NCI-H2227 (cell line): Measurements from ENCODE around the gene TMEM101.
"Not testable (repeated sequence)": the region's sequence is repeated elsewhere in the genome, so short reads cannot be mapped to it uniquely, and the experiment has no call there.

ENCODE experiments used
- DNase-seq: peaks from one replicate; lab custom pipeline; 2025; ENCODE audit not compliant: unreplicated experiment; lab: John Stamatoyannopoulos, UW

TMEM101 gene

GRCh38 chr17:43976963-43977837 is 37.6 kb downstream of the TMEM101 start:
- no peak for DNase-seq

DNA sequence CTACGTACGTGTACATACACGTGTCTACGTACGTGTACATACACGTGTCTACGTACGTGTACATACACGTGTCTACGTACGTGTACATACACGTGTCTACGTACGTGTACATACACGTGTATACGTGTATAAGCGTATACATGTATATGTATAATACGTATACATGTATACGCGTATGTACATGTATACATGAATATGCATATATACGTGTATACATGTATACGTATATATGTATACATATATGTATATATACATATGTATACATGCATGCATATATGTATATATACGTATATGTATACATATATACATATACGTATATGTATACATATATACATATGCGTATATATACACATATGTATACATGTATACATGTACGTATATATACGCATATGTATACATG is 38.9 kb downstream of the TMEM101 start:
- no peak for DNase-seq

DNA sequence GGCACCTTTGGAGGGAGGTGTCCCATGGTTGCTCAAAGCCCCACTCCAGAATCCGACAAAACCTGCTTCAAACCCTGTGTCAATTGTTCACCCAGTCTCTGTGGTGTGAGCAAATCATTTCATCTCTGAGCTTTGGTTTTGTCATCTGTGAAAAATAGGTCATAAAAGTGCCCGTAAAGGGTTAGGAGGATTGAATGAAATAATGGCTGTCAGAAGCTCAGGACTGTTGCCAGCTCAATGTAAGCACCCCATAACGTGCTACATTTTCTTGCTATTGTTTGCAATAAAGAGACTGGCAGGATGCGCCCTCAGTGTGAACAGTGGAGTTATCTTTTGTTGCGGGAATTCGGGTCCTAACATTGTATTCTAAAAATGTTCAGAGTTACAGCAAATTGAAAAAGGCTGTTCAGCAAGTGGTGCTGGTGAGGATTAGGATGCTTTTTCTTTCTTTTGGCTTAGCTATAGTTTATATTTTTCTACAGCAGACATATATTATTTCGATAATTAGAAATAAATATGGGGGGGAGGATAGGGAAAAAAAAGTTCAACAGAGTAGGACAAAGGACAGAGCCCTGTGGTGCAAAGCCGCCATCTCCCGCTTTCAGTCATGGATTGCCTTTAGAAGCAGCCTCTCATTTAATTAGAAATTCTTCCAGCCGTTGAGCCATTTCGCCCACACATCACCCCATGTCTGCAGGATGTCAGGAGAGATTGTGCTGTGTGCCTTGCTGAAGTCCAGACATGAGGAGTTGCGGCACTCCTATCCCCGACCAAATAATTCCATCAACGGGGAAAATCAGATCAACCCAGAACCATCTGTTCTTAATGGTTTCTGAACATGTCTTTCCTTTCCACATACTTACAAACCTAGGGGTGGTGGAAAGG is 40.1 kb downstream of the TMEM101 start:
- DNase-seq, result no peak

DNA sequence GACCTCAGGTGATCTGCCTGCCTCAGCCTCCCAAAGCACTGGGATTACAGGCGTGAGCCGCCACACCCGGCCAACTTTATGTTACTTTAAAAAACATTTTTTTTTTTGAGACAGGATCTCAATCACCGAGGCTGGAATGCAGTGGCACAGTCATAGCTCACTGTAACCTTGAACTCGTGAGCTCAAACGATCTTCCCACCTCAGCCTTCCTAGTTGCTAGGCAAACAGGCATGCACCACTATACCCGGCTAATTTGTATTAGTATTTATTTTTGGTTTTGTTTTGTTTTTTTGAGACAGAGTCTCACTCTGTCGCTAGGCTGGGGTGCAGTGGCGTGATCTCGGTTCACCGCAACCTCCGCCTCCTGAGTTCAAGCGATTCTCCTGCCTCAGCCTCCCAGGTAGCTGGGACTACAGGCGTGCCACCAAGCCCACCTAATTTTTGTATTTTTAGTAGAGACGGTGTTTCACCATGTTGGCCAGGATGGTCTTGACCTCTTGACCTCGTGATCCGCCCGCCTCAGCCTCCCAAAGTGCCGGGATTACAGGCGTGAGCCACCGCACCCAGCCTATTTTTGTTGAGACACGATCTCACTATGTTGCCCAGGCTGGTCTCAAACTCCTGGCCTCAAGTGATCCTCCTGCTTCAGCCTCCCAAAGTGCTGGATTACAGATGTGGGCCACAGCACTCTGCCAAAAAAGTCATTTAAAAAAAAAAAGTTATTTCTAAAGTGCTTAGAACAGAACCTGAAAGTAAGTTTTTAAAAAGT is 42.1 kb downstream of the TMEM101 start:
- not testable (repeated sequence) for DNase-seq

- DNase-seq, result not testable (repeated sequence)
These were observed 43.3 kb downstream of the TMEM101 start for GRCh38 chr17:43971436-43971835.

DNA sequence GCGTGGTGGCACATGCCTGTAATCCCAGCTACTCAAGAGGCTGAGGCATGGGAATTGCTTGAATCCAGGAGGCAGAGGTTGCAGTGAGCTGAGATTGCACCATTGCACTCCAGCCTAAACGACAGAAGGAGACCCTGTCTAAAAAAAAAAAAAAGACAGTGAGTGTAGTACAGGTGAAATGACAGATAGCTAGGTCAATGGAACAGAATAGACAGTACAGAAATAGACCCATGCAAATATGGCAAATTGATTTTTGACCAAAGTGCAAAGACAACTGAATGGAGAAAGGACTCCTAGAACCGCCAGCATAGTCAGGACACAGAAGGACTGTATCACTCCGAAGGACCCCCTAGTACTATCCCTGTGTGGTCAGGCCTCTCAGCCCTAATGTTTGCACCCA is 44.4 kb downstream of the TMEM101 start:
- no peak for DNase-seq

GRCh38 chr17:43967251-43967875 is 47.4 kb downstream of the TMEM101 start:
- no peak for DNase-seq

- DNase-seq, result no peak
These were observed 48.5 kb downstream of the TMEM101 start for GRCh38 chr17:43966276-43966675.

DNA sequence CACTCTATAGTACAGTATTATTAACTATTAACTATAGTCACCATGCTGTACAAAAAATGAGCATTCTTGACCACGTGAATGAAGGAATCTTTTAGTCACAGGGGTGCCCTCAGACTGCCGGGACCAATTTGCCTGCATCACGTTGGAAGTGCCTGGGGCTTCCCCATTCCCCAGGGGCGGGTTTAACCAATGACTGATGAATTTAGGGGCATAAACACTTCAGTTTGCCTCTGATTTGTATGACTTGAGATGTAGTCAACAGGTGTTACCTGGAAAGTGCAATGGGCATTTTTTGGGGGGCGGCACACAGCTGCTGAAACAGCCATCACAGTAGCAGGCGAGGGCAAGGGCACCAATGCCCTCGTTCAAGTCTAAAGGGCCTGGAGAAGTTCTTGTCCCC is 52.3 kb downstream of the TMEM101 start:
- DNase-seq, result no peak

DNA sequence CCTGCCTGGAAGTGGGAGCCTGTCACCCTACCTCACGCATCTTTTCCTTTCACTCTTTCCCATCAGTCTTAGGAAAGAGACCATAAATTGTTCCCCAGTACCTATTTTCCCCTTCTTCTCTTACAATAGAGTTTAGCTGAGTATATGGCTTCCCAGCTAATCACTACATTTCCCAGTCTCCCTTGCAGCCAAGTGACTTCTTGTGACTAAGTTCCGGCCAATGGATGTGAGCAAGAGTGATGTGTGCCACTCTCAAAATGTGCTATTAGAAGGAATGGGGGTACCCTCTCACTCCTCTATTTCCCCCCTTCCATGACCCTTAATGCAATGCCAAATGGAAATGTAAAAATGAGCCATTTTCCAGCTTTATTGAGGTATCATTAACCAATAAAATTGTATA is 52.8 kb downstream of the TMEM101 start:
- no peak for DNase-seq

GRCh38 chr17:43961292-43961691 is 53.5 kb downstream of the TMEM101 start:
- DNase-seq, result not testable (repeated sequence)
